ENCODE measurements around the gene PI16.
A peak's percentile ranks its signal among the peaks of the same experiment; 100 is the strongest.

The PI16 gene

GRCh38 chr6:36925809-36926208 is 28.7 kb upstream of the PI16 start:
- no peaks in the 10 kb centered on the region for H3K9me3 ChIP-seq (ENCODE audit: severe bottlenecking)
- DNase-seq, result no peak
- no peaks in the 10 kb centered on the region for H3K27me3 ChIP-seq (ENCODE audit: insufficient read depth, low read depth, severe bottlenecking)
- no peak overlapping the region for H3K27ac ChIP-seq
- H3K36me3 ChIP-seq, result peaks cover 6% of the 10 kb centered on the region; the same call in 1 of the 2 replicates
- H3K4me3 ChIP-seq (ENCODE audit: low read depth, low read length), result no peak overlapping the region
- TF ChIP-seq, protein P1, sequence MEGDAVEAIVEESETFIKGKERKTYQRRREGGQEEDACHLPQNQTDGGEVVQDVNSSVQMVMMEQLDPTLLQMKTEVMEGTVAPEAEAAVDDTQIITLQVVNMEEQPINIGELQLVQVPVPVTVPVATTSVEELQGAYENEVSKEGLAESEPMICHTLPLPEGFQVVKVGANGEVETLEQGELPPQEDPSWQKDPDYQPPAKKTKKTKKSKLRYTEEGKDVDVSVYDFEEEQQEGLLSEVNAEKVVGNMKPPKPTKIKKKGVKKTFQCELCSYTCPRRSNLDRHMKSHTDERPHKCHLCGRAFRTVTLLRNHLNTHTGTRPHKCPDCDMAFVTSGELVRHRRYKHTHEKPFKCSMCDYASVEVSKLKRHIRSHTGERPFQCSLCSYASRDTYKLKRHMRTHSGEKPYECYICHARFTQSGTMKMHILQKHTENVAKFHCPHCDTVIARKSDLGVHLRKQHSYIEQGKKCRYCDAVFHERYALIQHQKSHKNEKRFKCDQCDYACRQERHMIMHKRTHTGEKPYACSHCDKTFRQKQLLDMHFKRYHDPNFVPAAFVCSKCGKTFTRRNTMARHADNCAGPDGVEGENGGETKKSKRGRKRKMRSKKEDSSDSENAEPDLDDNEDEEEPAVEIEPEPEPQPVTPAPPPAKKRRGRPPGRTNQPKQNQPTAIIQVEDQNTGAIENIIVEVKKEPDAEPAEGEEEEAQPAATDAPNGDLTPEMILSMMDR (IDR thresholded peaks at IDR 0.05; ENCODE audit: low read depth, low read length), result no peak

DNA sequence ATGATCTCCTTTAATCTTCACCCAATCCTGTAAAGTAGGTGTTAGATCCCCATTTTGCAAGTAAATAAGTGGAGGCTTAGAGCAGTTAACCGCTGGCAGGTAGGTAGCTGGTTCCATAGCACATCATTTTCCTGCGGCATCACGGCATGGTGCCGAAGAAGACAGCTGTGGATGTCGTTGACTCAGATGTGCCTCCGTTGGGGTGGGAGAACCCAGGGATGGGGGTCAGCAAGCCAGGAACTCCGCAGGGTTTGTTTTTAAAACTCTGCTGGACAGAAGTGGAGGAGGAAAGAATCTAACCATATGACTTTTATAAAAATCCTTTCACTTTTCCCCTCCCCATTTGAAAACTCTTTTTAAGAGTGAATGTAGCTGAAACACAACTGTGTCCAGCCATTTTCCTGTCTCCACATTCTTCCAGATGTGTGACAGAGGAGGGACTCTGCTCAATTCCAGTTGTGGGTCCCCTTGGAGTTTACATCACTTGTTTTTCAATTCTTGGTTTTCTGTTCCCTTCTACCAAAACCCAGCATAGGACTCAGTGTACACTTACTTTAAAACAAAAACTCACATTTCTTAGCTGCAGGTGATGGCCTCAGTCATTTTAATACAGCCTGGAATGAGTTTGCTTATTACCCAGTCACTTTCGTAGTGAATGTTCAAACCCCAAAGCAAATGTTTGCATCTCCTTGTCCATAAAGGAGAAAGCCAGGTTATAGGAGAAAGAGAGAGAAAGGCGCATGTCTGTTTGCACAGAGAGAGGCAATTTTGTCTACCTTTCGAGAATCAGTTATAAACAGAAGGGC is 27.6 kb upstream of the PI16 start:
- Histone ChIP-seq H3K36me3 (peaks cover 6% of the 10 kb centered on the region; the same call in 1 of the 2 replicates), H3K27ac (no peak overlapping the region), H3K9me3 (ENCODE audit: severe bottlenecking) (no peaks in the 10 kb centered on the region), H3K27me3 (ENCODE audit: insufficient read depth, low read depth, severe bottlenecking) (no peaks in the 10 kb centered on the region), H3K4me3 (ENCODE audit: low read depth, low read length) (no peak overlapping the region)
- DNase-seq, result no peak
- TF ChIP-seq, protein P1 (IDR thresholded peaks at IDR 0.05; ENCODE audit: low read depth, low read length), result no peak

- TF ChIP-seq, protein P1 (IDR thresholded peaks at IDR 0.05; ENCODE audit: low read depth, low read length), result no peak
- H3K27ac ChIP-seq, result no peak overlapping the region
- DNase-seq, result no peak
- peaks cover 6% of the 10 kb centered on the region; the same call in 1 of the 2 replicates for H3K36me3 ChIP-seq
- no peak overlapping the region for H3K4me3 ChIP-seq (ENCODE audit: low read depth, low read length)
- no peaks in the 10 kb centered on the region for H3K9me3 ChIP-seq (ENCODE audit: severe bottlenecking)
- no peaks in the 10 kb centered on the region for H3K27me3 ChIP-seq (ENCODE audit: insufficient read depth, low read depth, severe bottlenecking)
Observed at GRCh38 chr6:36927691-36928546, 26.6 kb upstream of the PI16 start.

DNA sequence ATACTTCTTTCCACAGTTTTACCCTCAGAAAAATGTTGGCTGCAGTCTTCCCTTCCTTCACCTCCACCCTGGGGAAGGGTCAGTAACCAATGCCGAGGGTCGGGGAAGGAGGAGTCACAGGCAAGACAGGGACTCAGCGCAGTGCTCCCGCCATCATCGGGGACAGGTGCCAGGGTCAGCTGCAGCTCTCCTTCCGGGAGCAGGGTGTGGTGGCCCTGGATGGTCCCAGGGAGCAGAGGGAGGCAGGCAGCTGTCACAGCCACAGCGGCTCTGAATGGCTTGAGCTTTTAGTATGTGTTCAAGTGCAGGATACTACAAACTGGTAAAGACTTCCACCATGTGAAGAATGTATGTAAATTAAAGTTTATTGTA is 26.0 kb upstream of the PI16 start:
- no peak overlapping the region for H3K4me3 ChIP-seq (ENCODE audit: low read depth, low read length)
- no peaks in the 10 kb centered on the region for H3K27me3 ChIP-seq (ENCODE audit: insufficient read depth, low read depth, severe bottlenecking)
- TF ChIP-seq, protein P1 (IDR thresholded peaks at IDR 0.05; ENCODE audit: low read depth, low read length), result no peak
- peaks cover 6% of the 10 kb centered on the region; the same call in 1 of the 2 replicates for H3K36me3 ChIP-seq
- DNase-seq, result peak; percentile 43
- H3K27ac ChIP-seq, result no peak overlapping the region
- no peaks in the 10 kb centered on the region for H3K9me3 ChIP-seq (ENCODE audit: severe bottlenecking)

DNA sequence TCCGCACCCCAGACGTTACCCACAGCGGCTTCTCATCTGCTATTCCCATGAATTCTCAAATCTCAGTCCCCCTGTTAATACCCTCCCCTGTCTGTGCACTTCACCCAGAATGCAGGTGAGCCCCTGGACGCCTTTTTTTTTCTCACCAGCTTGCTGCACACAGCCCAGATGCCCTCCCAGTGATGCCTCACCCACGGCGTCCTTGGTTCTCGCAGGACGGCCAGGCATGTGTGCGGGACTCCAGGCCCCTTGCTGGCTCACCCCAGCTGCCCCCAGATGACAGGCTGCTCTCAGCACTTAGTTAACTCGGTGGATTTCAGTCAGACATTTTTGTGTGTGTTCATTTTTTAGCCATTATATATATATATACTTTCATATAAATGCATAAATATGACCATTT is 25.4 kb upstream of the PI16 start:
- TF ChIP-seq, protein P1 (IDR thresholded peaks at IDR 0.05; ENCODE audit: low read depth, low read length), result no peak
- Histone ChIP-seq H3K4me3 (ENCODE audit: low read depth, low read length) (no peak overlapping the region), H3K9me3 (ENCODE audit: severe bottlenecking) (no peaks in the 10 kb centered on the region), H3K27me3 (ENCODE audit: insufficient read depth, low read depth, severe bottlenecking) (no peaks in the 10 kb centered on the region), H3K36me3 (peaks cover under 1% of the 10 kb centered on the region; the same call in 1 of the 2 replicates), H3K27ac (no peak overlapping the region)
- peak; percentile 48 for DNase-seq

Measured in WERI-Rb-1 (cell line).